Measurements from ENCODE around the gene FN3K.
"Not testable (repeated sequence)": the region's sequence is repeated elsewhere in the genome, so short reads cannot be mapped to it uniquely, and the experiment has no call there.

The FN3K gene

DNA sequence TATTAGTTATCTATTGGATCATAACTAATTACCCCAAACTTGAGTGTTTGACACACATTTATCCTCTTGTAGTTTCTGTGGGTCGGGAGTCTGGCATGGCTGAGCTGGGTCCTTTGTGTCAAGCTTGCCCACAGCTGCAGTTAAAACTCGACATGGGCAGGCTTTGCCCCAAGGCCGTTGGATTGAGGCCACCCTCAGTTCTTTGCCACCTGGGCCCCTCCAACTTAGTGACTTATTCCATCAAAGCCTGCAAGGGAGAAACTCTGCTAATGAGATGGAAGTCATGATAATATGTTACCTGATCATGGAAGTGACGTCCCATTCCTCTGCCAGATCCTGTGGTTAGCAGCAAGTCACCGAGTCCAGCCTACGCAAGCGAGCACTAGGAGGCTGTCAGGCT, 33.6 kb downstream of the FN3K start:
- TF ChIP-seq, protein P1, sequence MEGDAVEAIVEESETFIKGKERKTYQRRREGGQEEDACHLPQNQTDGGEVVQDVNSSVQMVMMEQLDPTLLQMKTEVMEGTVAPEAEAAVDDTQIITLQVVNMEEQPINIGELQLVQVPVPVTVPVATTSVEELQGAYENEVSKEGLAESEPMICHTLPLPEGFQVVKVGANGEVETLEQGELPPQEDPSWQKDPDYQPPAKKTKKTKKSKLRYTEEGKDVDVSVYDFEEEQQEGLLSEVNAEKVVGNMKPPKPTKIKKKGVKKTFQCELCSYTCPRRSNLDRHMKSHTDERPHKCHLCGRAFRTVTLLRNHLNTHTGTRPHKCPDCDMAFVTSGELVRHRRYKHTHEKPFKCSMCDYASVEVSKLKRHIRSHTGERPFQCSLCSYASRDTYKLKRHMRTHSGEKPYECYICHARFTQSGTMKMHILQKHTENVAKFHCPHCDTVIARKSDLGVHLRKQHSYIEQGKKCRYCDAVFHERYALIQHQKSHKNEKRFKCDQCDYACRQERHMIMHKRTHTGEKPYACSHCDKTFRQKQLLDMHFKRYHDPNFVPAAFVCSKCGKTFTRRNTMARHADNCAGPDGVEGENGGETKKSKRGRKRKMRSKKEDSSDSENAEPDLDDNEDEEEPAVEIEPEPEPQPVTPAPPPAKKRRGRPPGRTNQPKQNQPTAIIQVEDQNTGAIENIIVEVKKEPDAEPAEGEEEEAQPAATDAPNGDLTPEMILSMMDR (conservative IDR thresholded peaks at IDR 0.05; ENCODE audit: low read depth, low read length) = no peak
- H3K4me3 ChIP-seq (ENCODE audit: low read depth, low read length) = no peak overlapping the region
- DNase-seq (ENCODE audit: low read depth) = no peak

DNA sequence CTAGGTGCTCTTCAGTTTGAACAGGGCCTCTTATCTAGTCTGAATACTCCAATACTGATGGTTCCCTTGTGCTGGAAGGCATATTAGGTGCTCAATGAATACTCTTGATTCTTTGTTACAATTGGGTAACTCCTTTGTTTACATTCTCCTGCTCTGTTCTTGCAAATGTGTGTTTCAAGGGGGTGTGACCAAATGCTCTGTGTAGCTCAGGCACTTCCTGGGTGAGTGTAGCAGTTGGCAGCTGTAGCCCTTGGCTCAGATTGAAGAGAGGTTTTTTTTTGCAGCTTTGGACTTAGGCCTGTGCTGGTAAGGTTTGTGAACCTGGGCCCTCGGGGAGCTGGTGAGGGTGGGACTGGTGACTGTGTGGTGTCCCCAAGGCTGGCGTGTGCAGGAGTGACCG, 36.6 kb downstream of the FN3K start:
- peak; percentile 85 for DNase-seq (ENCODE audit: low read depth)
- no peak overlapping the region for H3K4me3 ChIP-seq (ENCODE audit: low read depth, low read length)
- TF ChIP-seq, protein P1 (conservative IDR thresholded peaks at IDR 0.05; ENCODE audit: low read depth, low read length) = no peak

DNA sequence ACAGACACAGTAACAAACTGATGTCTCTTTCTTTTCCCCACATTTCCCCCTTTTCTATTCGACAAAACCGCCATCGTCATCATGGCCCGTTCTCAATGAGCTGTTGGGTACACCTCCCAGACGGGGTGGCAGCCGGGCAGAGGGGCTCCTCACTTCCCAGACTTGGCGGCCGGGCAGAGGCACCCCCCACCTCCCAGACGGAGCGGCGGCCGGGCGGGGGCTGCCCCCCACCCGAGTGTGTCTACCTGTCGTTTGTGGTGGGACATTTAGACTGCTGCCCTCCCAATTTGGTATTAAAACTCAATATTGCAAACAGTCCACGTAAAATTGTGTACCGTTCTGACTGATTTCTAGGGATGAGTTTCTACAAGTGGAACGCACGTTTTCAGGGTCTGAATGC, 39.0 kb downstream of the FN3K start:
- not testable (repeated sequence) for H3K4me3 ChIP-seq (ENCODE audit: low read depth, low read length); DNase-seq (ENCODE audit: low read depth)

DNA sequence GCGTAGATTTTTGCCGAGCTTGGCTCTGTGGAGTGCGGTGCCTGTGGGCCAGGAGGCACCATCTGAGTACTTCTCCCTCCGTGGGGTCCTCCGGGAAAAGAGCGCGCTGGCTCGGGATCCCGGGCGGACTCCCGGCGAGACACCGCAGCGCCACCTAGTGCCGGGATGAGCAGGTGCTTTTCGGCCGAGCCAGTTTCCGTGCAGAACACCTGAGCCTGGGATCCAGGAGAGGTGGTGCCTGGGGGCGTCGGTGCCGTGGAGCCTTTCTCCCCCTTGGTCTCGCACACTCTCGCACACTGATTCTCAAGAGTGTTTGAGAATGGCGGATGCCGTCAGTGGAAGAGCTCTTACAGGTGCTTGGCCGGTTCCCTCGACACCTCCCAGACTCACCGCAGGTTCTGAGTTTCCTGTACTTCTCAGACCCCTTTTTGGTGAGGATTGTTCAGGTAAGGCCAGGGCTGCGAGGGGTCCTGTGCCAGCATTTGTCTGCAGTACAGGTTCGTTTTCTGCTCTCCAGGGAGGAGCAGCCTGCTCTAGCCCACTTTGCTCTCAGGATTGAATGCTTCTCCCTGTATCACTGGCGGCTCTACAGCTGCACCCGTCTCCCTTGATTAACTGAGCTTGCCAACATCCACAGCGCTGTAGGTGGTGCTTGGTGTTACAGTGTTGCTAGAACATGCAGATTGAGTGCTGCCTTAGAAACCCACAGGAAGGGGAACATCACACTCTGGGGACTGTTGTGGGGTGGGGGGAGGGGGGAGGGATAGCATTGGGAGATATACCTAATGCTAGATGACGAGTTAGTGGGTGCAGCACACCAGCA, 39.8 kb downstream of the FN3K start:
- TF ChIP-seq, protein P1 (conservative IDR thresholded peaks at IDR 0.05; ENCODE audit: low read depth, low read length) = peak; percentile 86
- H3K4me3 ChIP-seq (ENCODE audit: low read depth, low read length) = peak overlapping the region; percentile 19
- DNase-seq (ENCODE audit: low read depth) = peak; percentile 52

DNA sequence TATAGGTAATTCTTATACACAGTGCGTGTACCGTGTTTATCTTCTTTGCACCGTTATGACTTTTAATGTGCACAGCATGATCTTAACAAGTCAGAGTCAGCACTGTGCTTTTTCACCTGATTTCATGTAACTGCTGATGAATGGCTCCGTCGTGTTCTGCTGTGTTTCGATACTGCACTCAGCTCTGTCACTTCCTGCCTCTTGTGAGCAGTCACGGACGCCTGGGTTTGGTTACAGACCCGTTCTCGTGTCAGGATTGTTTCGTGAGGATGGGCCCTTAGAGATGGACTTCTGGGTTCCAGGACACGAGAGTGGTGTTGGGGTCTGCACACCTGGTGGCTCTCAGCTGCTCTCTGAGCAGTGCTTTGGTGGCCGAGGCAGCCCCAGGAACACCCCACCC, 41.0 kb downstream of the FN3K start:
- TF ChIP-seq, protein P1 (conservative IDR thresholded peaks at IDR 0.05; ENCODE audit: low read depth, low read length) = no peak
- no peak for DNase-seq (ENCODE audit: low read depth)

DNA sequence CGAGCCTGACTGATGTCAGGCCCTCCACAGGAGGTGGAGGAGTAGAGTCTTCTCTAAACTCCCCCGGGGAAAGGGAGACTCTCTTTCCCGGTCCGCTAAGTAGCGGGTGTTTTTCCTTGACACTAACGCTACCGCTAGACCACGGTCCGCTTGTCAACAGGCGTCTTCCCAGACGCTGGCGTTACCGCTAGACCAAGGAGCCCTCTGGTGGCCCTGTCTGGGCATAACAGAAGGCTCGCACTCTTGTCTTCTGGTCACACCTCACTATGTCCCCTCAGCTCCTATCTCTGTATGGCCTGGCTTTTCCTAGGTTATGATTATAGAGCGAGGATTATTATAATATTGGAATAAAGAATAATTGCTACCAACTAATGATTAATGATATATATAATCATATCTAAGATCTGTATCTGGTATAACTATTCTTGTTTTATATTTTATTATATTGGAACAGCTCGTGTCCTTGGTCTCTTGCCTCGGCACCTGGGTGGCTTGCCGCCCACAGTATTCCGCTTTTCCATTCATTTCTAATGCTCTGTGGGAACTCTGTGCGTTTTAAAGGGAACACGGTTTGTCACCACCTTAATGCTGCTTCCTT, 42.5 kb downstream of the FN3K start:
- H3K4me3 ChIP-seq (ENCODE audit: low read depth, low read length); DNase-seq (ENCODE audit: low read depth): not testable (repeated sequence)
- TF ChIP-seq, protein P1 (conservative IDR thresholded peaks at IDR 0.05; ENCODE audit: low read depth, low read length) = peak; percentile 18

More for the DNA sequence above, 41.0 kb downstream of the FN3K start:
- H3K4me3 ChIP-seq (ENCODE audit: low read depth, low read length) = no peak overlapping the region

DNA sequence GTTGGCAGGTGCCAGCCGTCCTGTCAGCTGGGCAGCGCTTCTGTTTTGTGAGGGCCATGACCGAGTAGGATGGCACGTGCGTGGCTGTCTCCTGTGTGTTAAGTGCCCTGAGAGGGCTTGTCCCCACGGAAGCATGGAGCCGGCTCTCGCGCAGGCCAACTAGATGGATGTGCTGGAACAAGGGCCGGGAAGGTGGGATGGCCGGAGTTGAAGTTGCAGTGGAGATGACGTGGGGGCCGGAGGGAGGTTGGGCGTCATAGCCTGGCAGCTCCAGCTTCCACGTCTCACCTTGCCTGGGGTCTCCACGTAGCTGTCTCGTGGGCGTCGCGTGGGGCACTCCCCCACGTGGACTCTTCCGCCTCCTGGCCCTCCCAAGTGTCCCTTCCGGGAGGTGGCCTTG, 44.1 kb downstream of the FN3K start:
- no peak overlapping the region for H3K4me3 ChIP-seq (ENCODE audit: low read depth, low read length)
- TF ChIP-seq, protein P1 (conservative IDR thresholded peaks at IDR 0.05; ENCODE audit: low read depth, low read length) = no peak
- DNase-seq (ENCODE audit: low read depth) = no peak
